Smooth muscle cell of the umbilical artery (primary cell): ENCODE measurements around the gene BMAL2. TPM values are rescaled to one million over a fixed set of nuclear protein-coding genes. Genes with fewer than 3 reads are reported as not detected.

Experiments used
- total RNA-seq: library from RNA; depleted of rRNA; stranded (reverse); fragments of >200 nt; gene quantifications from 2 replicates; pipeline ENCODE4 v1.2.3, GENCODE V29; 2014

Gene BMAL2
- total RNA-seq, result 49.0 and 140 TPM in 2 replicates

DNA sequence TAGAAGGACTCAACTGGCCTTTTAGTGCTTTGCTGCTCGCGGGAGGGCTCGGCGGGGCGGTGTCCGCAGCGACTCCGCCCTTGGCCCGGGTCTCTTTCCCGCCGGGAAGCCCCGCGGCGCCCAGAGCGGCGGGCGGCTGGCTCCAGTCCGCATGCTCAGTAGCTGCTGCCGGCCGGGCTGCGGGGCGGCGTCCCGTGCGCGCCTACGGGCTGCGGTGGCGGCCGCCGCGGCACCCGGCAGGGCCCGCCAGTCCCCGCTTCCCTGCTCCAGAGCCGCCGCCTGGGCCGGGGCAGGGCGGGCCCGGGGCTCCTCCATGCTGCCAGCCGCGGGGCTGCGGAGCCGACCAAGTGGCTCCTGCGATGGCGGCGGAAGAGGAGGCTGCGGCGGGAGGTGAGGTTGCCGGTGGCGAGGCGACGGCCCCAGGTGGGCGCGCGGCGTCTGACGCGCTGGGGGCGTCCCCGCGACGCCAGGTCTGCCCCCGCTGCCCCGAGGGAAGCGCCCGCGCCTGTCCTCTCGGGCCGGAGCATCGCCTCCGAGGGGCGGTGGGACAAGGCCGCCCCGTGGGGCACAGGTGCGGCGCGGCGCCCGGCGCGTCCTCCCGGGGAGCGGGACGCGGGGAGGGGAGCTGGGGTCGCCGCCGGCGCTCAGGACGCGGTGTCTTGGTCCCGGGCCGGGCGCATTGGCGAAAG, at the start of gene BMAL2:
Gene BMAL2 (plus strand): TSS at position 123 of the 689 bp plus-strand sequence. CDS start 237 bp downstream, at position 360.

Other genes with a start within 250 kb of the BMAL2 start
- 97.4 and 102 TPM in 2 replicates for gene STK38L, start 88.5 kb upstream of the BMAL2 start, total RNA-seq
- gene SMCO2, start 113.9 kb downstream of the BMAL2 start, total RNA-seq, result 0.89 and 1.4 TPM in 2 replicates
- gene PPFIBP1, start 191.4 kb downstream of the BMAL2 start, total RNA-seq, result 108 and 300 TPM in 2 replicates